ENCODE data around the gene SLC2A10.

GRCh38 chr20:46713957-46714834 lies 4.7 kb downstream of the SLC2A10 start:
- TF ChIP-seq CTCF (IDR thresholded peaks at IDR 0.05; ENCODE audit: extremely low read depth in 1 of 2, insufficient read depth in 1 of 2, low read depth in 1 of 2, low read length in 2 of 2) (no peak), MAX (IDR thresholded peaks at IDR 0.05; ENCODE audit: insufficient read depth, insufficient read length) (no peak), EZH2 (IDR thresholded peaks at IDR 0.05; ENCODE audit: borderline replicate concordance, low read depth, low read length, severe bottlenecking) (no peak), POLR2A (IDR thresholded peaks at IDR 0.05; ENCODE audit: low read depth, low read length) (no peak), POLR2AphosphoS5 (IDR thresholded peaks at IDR 0.05; ENCODE audit: insufficient read depth, low read depth, low read length) (no peak)

All from endothelial cell of umbilical vein (primary cell).